Stimulated activated naive CD8-positive, alpha-beta T cell treated with anti-CD3 and anti-CD28 coated beads, Interleukin-15, Interleukin-2, amounts not matched to agents 100 ng/mL and 50 ng/mL, for 24 hours (primary cell): ENCODE data around the gene GRID1.
"Not testable (repeated sequence)": the region's sequence is repeated elsewhere in the genome, so short reads cannot be mapped to it uniquely, and the experiment has no call there.

ENCODE experiments used
- H3K27ac Mint-ChIP-seq: one replicate; pipeline ENCODE4 v1.8.0; 2021; ENCODE audit warnings: mild to moderate bottlenecking, mixed read lengths
- H3K27me3 Mint-ChIP-seq: one replicate; pipeline ENCODE4 v1.8.0; 2021; ENCODE audit warnings: mixed read lengths
- H3K36me3 Mint-ChIP-seq: one replicate; pipeline ENCODE4 v1.8.0; 2021; ENCODE audit warnings: low read depth, mixed read lengths
- H3K4me1 Mint-ChIP-seq: one replicate; pipeline ENCODE4 v1.8.0; 2021; ENCODE audit warnings: low read depth, mixed read lengths
- H3K4me3 Mint-ChIP-seq: one replicate; pipeline ENCODE4 v1.8.0; 2021; ENCODE audit warnings: mild to moderate bottlenecking, mixed read lengths
- H3K9me3 Mint-ChIP-seq: one replicate; pipeline ENCODE4 v1.8.0; 2021; ENCODE audit warnings: mixed read lengths

GRID1 gene

GRCh38 chr10:86041116-86041515 lies 325.5 kb downstream of the GRID1 start:
- Mint-ChIP-seq H3K27ac (no peak overlapping the region), H3K36me3 (no peaks in the 10 kb centered on the region), H3K4me1 (peaks cover 6% of the 10 kb centered on the region), H3K9me3 (no peaks in the 10 kb centered on the region), H3K27me3 (peaks cover 43% of the 10 kb centered on the region), H3K4me3 (no peak overlapping the region)

GRCh38 chr10:86038371-86038770 lies 328.2 kb downstream of the GRID1 start:
- Mint-ChIP-seq H3K36me3 (no peaks in the 10 kb centered on the region), H3K9me3 (no peaks in the 10 kb centered on the region), H3K27ac (no peak overlapping the region), H3K4me1 (no peaks in the 10 kb centered on the region), H3K27me3 (peaks cover 23% of the 10 kb centered on the region), H3K4me3 (no peak overlapping the region)

GRCh38 chr10:86037096-86037495 lies 329.5 kb downstream of the GRID1 start:
- H3K36me3 Mint-ChIP-seq = no peaks in the 10 kb centered on the region
- no peaks in the 10 kb centered on the region for H3K4me1 Mint-ChIP-seq
- no peaks in the 10 kb centered on the region for H3K9me3 Mint-ChIP-seq
- peaks cover 23% of the 10 kb centered on the region for H3K27me3 Mint-ChIP-seq
- H3K27ac Mint-ChIP-seq = no peak overlapping the region
- H3K4me3 Mint-ChIP-seq = no peak overlapping the region

- Mint-ChIP-seq H3K4me3 (no peak overlapping the region), H3K4me1 (no peaks in the 10 kb centered on the region), H3K9me3 (no peaks in the 10 kb centered on the region), H3K27ac (no peak overlapping the region), H3K27me3 (peaks cover 26% of the 10 kb centered on the region), H3K36me3 (no peaks in the 10 kb centered on the region)
Measured at GRCh38 chr10:86036544-86036831, 330.1 kb downstream of the GRID1 start.

- Mint-ChIP-seq H3K4me3 (no peak overlapping the region), H3K27ac (no peak overlapping the region), H3K4me1 (no peaks in the 10 kb centered on the region), H3K36me3 (no peaks in the 10 kb centered on the region), H3K9me3 (no peaks in the 10 kb centered on the region), H3K27me3 (peaks cover 25% of the 10 kb centered on the region)
Measured at GRCh38 chr10:86035791-86036543, 330.6 kb downstream of the GRID1 start.

GRCh38 chr10:86034710-86035109 lies 331.9 kb downstream of the GRID1 start:
- no peaks in the 10 kb centered on the region for H3K9me3 Mint-ChIP-seq
- H3K27me3 Mint-ChIP-seq = peaks cover 15% of the 10 kb centered on the region
- no peaks in the 10 kb centered on the region for H3K4me1 Mint-ChIP-seq
- no peak overlapping the region for H3K27ac Mint-ChIP-seq
- H3K36me3 Mint-ChIP-seq = no peaks in the 10 kb centered on the region
- H3K4me3 Mint-ChIP-seq = no peak overlapping the region

- no peaks in the 10 kb centered on the region for H3K36me3 Mint-ChIP-seq
- no peak overlapping the region for H3K4me3 Mint-ChIP-seq
- H3K27me3 Mint-ChIP-seq = peaks cover 13% of the 10 kb centered on the region
- no peaks in the 10 kb centered on the region for H3K9me3 Mint-ChIP-seq
- H3K4me1 Mint-ChIP-seq = no peaks in the 10 kb centered on the region
- H3K27ac Mint-ChIP-seq = no peak overlapping the region
Measured at GRCh38 chr10:86033581-86033980, 333.0 kb downstream of the GRID1 start.

- H3K4me3 Mint-ChIP-seq, H3K4me1 Mint-ChIP-seq, H3K27ac Mint-ChIP-seq, H3K36me3 Mint-ChIP-seq, H3K9me3 Mint-ChIP-seq: not testable (repeated sequence)
- H3K27me3 Mint-ChIP-seq = peaks cover 24% of the 10 kb centered on the region
Measured at GRCh38 chr10:86032087-86032486, 334.5 kb downstream of the GRID1 start.

GRCh38 chr10:86030312-86030711 lies 336.3 kb downstream of the GRID1 start:
- Mint-ChIP-seq H3K4me1 (no peaks in the 10 kb centered on the region), H3K27ac (no peak overlapping the region), H3K36me3 (no peaks in the 10 kb centered on the region), H3K9me3 (no peaks in the 10 kb centered on the region), H3K27me3 (peaks cover 24% of the 10 kb centered on the region), H3K4me3 (no peak overlapping the region)

- no peak overlapping the region for H3K4me3 Mint-ChIP-seq
- no peaks in the 10 kb centered on the region for H3K9me3 Mint-ChIP-seq
- peaks cover 24% of the 10 kb centered on the region for H3K27me3 Mint-ChIP-seq
- no peak overlapping the region for H3K27ac Mint-ChIP-seq
- H3K36me3 Mint-ChIP-seq = no peaks in the 10 kb centered on the region
- no peaks in the 10 kb centered on the region for H3K4me1 Mint-ChIP-seq
Measured at GRCh38 chr10:86027346-86027745, 339.2 kb downstream of the GRID1 start.

- H3K4me1 Mint-ChIP-seq = no peaks in the 10 kb centered on the region
- peaks cover 18% of the 10 kb centered on the region for H3K27me3 Mint-ChIP-seq
- no peak overlapping the region for H3K27ac Mint-ChIP-seq
- H3K9me3 Mint-ChIP-seq = no peaks in the 10 kb centered on the region
- H3K36me3 Mint-ChIP-seq = no peaks in the 10 kb centered on the region
- H3K4me3 Mint-ChIP-seq = no peak overlapping the region
Measured at GRCh38 chr10:86025509-86025908, 341.1 kb downstream of the GRID1 start.

- peaks cover 18% of the 10 kb centered on the region for H3K27me3 Mint-ChIP-seq
- no peaks in the 10 kb centered on the region for H3K4me1 Mint-ChIP-seq
- no peaks in the 10 kb centered on the region for H3K36me3 Mint-ChIP-seq
- no peaks in the 10 kb centered on the region for H3K9me3 Mint-ChIP-seq
- H3K27ac Mint-ChIP-seq = no peak overlapping the region
- H3K4me3 Mint-ChIP-seq = no peak overlapping the region
Measured at GRCh38 chr10:86024281-86025041, 342.1 kb downstream of the GRID1 start.

GRCh38 chr10:86023931-86024280 lies 342.7 kb downstream of the GRID1 start:
- no peak overlapping the region for H3K27ac Mint-ChIP-seq
- H3K36me3 Mint-ChIP-seq = no peaks in the 10 kb centered on the region
- no peaks in the 10 kb centered on the region for H3K9me3 Mint-ChIP-seq
- H3K4me3 Mint-ChIP-seq = no peak overlapping the region
- H3K4me1 Mint-ChIP-seq = no peaks in the 10 kb centered on the region
- peaks cover 14% of the 10 kb centered on the region for H3K27me3 Mint-ChIP-seq

- no peaks in the 10 kb centered on the region for H3K36me3 Mint-ChIP-seq
- H3K4me1 Mint-ChIP-seq = no peaks in the 10 kb centered on the region
- no peaks in the 10 kb centered on the region for H3K9me3 Mint-ChIP-seq
Measured at GRCh38 chr10:86023336-86023735, 343.3 kb downstream of the GRID1 start.

GRCh38 chr10:86022906-86023305 lies 343.7 kb downstream of the GRID1 start:
- Mint-ChIP-seq H3K36me3 (no peaks in the 10 kb centered on the region), H3K27me3 (peaks cover 8% of the 10 kb centered on the region), H3K4me3 (no peak overlapping the region), H3K9me3 (no peaks in the 10 kb centered on the region), H3K27ac (no peak overlapping the region), H3K4me1 (peaks cover 1% of the 10 kb centered on the region)

More at GRCh38 chr10:86023336-86023735, 343.3 kb downstream of the GRID1 start:
- no peak overlapping the region for H3K4me3 Mint-ChIP-seq
- peaks cover 11% of the 10 kb centered on the region for H3K27me3 Mint-ChIP-seq
- no peak overlapping the region for H3K27ac Mint-ChIP-seq

GRCh38 chr10:86020134-86020533 lies 346.5 kb downstream of the GRID1 start:
- Mint-ChIP-seq H3K36me3 (no peaks in the 10 kb centered on the region), H3K27me3 (peaks cover 4% of the 10 kb centered on the region), H3K27ac (no peak overlapping the region), H3K9me3 (no peaks in the 10 kb centered on the region), H3K4me3 (no peak overlapping the region), H3K4me1 (peaks cover 5% of the 10 kb centered on the region)
